Fibroblast of skin of back (primary cell): Measurements from ENCODE around the gene KDM4C.
"Not testable (repeated sequence)": the region's sequence is repeated elsewhere in the genome, so short reads cannot be mapped to it uniquely, and the experiment has no call there.

Experiments used
- DNase-seq: peaks from one replicate; pipeline ENCODE4 v3.0.0-alpha.2; 2013

KDM4C gene

DNA sequence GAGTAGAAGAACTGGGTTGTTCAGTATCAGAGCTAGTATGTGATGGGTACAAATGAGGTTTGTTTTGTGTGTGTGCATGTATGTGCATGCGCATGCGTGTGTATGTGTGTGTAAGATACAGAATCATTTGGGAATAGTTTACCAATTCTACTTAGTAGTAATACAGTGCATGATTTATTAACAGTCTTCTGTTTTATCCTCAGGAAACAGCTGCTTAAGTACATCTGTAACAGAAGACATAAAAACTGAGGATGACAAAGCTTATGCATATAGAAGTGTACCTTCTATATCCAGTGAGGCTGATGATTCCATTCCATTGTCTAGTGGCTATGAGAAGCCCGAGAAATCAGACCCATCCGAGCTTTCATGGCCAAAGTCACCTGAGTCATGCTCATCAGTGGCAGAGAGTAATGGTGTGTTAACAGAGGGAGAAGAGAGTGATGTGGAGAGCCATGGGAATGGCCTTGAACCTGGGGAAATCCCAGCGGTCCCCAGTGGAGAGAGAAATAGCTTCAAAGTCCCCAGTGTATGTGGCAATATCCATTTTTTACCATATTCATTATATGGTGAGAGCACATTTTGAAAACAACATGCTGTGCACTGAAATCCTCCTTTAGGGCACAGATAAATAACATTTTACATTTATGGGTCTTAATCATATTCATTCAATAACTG, 228.5 kb downstream of the KDM4C start:
- DNase-seq: no peak

DNA sequence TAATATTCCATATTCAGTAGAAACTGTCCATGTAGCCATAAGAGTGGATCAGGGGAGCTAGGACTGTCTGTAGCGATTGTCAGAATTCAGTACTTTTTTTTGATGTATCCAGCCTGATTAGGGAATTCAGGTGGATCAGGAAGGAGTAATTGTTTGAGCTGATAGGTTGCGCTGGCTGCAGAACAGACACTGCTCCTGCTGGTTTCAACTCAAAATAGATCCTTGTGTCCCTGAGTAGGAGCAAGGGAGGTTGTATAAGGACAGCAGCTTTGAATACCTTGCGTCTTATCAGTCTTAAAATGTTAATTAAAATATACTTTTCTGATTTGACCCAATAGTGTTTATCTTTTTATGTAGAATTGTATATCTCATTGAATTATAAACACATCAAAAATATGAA, 229.6 kb downstream of the KDM4C start:
- DNase-seq: no peak

DNA sequence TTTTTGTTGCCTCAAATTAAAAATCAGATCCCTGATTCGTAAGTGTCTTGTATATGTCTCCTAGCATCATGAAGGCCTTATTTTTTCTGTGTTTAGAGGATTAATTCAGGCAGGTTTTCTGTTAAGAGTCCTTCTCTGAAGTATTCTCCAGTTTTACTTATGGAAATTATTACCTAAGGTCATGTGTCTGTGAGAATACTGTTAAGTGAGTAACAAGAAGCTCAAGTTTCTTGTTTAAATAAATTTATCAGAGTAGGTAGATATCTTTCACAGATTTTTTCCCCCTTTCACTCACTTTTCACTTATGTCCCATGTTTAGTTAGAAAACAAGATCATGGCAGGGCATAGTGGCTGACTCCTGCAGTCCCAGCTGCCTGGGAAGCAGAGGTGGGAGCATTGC, 233.6 kb downstream of the KDM4C start:
- no peak for DNase-seq

DNA sequence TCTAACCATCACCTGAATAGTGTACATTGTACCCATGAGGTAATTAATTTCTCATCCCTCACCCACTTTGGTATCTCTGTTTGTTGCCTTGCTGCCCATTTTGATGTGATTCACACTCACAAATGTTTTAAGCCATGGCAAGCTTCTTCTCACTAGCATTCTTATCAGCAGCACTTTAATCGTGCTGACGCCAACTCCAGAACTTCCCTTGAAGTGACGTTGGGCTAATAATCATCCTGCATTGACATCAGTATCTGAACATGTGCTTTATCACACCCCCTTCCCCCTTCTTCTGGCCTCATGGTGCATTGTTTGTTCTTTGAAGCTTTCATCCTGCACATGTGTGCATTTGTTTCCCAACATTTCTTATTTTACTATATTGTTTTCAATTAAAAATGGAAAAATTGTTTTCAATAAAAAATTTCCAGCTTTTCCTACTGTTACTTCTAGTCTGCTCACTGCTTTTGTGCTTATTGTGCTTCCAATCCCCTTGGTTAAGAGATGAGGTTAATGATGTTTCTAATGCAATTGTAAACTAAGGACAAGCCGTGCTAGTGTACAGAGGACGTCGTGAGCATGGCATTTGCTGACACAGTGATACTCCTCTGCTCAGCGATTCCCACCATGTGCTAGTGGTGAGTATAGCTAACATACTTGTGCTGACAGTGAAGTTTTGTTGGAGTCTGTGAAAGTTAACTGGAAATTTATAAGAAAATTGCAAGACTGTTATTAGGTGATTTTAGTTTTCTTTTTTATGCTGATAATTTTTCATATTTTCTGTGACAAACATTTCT, 238.5 kb downstream of the KDM4C start:
- no peak for DNase-seq

DNA sequence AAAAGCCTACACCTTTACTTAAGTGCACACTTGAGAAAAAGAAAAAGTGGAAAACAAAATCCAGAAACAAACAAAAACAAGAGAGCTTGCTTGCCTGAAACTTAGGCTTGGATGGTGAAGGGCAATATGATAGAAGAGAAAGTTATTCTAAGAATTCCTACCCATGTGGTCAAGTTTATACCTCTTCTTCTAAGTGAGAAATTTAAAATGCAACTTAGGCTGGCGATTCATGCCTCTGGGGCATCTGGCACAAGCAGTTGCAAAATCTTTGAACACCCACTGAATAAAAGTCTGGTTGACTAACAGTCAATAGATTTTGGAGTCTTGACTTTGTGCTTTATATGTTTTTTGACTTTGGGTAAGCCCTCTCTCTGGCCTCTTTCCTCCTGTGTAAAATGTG, 239.6 kb downstream of the KDM4C start:
- DNase-seq: no peak

DNA sequence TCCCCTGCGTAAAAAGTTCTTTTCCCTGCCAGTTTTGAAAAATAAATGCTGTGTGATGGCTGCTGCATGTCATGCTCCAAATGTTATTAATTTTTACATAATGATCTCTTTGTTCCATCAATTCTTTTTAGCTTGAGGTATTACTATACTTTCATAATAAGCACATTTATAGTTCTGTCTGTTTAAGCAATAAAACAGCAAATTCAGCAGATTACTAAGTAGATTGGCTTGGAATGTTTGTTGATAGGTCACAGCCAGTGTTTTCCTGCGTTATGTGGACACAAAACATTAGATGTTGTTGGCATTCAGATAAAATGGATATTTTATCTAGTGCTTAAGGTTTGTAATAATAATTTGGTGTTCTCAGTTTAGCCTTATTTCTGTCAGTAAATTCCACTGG, 242.0 kb downstream of the KDM4C start:
- no peak for DNase-seq

DNA sequence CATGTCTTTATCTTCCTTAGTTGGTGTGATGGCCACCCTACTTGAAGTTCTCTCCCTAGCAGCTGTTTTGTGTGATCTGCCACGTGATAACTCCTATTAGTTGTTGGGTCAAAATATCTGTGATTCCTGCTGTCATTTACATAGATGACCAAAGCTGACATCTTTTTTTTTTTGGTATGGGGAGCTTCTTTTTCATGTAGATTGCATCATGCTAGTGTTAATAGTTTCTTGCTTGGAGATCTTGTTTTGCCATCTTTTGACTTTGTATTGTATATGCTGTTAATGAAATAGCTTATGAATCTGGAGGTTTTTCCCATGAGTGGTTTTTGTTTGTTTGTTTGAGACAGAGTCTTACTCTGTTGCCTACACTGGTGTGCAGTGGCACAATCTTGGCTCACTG, 243.8 kb downstream of the KDM4C start:
- DNase-seq: no peak

DNA sequence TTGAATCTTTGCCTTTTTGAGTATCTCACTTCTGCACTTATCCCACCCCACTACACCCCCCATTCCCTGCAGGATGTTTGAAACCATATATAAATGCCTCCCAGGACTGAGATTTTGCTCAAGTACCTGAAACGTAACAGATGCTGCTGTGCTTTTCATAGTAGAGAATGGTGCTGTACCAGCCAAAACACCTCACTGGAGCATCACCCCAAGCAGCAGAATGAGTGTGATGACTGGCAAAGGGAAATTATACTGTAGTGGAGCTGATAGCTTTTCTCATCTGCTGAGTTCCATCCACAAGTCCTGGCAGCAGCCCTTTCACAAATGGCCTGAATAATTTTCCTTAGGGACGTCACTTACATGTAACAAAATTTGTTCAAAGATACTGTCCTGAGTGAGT, 246.1 kb downstream of the KDM4C start:
- DNase-seq: no peak

DNA sequence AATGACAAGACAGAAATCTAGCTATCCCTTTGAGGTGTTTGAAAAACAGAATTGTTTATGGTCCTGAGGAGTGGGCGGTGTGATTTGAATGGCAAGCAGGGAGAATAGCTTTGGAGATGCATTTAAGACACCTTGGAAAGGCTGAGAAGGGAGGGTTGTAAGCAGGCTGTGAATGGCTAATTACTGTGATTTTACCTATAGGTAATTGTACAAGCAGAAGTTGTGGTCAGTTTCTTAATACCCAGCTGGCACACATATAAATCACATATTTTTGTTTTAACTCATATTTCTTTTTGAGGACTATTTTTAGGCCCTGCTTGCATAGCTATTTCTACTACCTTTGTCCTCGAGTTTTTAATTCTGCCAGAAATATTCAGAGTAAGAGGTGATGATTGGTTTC, 248.6 kb downstream of the KDM4C start:
- no peak for DNase-seq

DNA sequence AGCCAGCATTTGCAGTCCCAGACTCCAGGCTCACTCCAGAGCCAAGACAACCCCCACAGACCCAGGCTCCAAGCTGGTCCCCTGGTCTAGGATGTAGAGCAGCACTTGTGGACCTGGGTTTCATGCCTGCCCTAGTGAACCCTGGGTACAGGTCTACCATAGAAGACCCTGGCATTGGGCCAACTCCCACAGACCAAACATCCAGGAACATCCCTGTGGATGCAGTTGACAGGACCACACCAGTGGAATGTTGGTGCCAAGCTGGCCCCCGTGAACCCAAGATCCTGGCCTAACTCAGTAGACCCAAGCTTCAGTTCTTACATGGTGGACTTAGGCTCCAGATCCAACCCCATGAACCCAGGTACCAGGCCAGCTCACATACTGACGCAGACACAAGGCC, 250.6 kb downstream of the KDM4C start:
- DNase-seq: no peak

DNA sequence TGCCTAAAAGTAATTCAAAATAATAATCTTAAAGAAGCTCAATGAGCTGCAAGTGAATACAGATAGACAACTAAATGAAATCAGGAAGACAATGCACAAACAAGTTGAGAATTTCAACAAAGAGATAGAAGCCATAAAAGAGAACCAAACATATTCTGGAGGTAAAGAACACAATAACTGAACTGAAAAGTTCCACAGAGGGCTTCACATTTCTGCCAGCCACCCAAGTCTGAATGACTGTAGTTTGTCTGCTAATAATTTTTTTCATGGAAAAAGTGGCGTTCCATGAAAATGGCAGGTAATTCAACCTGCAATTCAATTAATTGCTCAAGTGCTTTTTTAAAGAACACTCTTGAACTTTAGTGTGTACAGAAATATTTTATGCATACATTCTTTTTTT, 251.3 kb downstream of the KDM4C start:
- no peak for DNase-seq

DNA sequence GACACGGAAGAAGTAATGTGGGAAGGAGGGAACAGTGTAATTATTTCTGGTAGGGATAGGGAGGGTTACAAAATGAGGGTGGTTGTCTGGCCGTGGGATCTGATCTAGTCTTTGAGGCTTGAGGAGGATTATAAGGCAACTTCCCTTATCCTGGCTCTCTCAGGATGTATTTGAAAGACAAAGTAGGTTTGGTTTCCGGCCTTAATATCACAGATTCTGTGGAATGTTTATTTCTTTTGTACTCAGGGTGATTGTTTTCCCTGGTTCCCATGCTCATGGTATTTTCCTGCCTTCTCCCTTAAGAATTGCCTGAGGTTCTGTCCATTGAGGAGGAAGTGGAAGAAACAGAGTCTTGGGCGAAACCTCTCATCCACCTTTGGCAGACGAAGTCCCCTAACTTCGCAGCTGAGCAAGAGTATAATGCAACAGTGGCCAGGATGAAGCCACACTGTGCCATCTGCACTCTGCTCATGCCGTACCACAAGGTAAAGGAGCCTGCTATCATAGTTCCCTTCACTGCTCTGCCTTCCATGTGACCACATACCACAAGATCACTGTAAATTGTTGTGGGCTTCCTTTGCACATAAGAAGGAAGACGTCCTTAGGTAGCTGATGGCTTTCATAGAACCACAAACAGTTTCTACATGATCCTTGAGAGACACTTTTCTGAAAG, 253.8 kb downstream of the KDM4C start:
- no peak for DNase-seq

DNA sequence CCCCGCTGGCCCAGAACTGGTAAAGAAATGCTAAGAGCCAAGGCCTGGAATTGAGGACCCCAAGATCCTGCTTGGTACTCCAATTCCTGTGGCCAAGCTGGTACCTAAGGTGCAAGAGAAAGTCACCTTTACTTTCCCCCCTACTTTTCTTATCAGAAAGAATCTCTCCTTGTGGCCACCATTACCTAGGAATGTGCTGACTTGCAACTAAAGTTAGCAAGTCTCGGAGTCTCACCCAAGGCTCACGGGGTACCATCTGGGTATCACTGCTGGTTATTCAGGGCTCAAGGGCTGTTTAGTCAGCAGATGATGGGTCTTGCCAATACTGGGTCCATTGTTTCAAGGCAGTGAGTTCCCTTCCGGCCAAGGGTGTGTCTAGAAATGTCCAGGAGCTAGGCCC, 270.2 kb downstream of the KDM4C start:
- no peak for DNase-seq

DNA sequence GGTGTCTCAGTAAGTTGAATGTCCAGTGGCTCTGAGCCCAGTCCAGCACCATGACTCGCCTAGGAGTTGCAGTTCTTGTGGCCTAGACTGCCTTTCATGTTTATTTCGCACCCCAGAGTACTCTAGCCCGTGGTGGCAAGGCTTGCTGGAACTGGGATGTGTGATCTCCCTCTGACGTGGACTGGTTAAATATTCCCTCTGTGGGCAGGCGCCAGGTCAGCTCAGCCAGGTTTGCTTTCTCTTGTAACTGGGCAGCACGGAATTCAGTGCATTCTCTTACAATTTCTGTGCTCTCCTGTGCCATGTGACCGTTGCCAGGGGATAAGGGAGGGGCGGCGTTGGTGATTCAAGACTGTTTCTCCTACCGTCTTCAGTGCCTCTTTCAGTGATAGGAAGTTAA, 270.8 kb downstream of the KDM4C start:
- no peak for DNase-seq

DNA sequence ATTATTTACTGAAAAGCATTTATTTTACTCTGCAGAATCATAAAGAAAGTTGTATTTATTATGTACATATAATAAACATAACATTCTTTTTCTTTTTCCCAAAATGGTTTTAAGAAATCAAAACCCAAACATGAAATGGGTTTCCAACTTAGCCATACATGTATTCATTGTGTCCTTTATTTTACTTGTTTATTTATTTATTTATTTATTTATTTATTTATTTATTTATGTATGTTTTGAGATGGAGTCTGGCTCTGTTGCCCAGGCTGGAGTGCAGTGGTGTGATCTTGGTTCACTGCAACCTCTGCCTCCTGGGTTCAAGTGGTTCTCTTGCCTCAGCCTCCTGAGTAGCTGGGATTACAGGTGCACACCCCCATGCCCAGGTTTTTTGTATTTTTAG, 273.2 kb downstream of the KDM4C start:
- not testable (repeated sequence) for DNase-seq

DNA sequence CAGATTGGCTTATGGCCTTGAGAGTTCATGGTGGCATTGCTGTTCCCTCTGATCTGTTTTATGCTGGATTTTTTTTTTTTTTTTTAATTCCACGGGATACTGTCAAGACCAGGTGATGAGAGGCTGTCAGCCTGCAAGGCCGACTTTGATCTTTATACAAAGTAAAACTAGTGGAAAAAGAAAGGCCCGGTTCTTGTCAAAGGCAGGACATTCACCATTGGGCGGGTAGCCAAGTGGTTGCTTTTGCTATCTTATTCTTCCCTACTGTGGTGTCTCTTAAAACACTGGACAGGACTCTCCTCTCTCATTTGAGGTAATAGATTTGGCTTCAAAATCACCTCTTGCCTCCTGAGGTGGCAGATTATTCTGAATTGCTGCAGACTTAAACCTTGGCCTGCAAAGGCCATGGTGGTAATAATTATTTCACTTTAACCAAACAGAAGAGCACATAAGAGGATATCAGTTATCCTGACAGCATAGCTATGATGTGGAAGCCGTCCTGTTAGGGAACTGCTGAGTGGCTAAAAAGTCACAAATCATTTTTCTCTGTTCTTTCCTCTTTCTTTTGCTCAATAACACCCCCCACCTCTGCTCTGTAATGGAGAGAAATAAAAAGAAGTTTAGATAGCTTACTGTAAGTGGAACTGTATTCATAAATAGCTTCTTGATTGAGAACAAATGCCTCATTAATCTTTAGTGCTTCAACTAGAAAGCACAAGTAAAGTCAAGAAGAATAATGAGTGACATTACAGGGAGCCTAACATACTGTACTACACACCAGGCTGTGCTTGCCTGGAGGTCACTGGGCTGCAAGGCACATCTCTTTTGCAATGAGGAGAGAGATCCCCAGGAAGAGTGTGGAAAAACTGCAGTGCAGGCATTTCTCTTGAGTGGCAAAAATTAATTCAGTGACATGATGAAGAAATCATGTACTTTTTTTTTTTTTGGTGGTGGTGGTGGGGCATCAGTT, 275.6 kb downstream of the KDM4C start:
- no peak for DNase-seq

DNA sequence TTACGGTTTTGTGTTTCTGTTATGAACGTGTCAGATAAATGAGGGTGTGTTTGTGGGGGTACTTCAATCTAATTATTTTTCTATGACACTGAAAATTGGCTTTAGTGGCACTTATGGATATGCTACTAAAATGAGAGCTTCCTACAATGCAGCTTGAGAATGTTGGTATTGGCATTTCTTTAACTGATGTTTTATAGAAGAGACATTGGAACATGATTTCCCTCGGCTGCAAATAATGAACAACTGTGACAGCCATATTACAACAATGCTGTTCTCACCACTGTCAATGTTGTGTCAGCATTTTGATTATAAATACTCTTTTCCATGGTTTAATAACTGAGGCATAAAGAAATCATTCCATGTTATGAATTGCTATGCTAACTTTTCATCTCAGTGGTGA, 279.4 kb downstream of the KDM4C start:
- no peak for DNase-seq

DNA sequence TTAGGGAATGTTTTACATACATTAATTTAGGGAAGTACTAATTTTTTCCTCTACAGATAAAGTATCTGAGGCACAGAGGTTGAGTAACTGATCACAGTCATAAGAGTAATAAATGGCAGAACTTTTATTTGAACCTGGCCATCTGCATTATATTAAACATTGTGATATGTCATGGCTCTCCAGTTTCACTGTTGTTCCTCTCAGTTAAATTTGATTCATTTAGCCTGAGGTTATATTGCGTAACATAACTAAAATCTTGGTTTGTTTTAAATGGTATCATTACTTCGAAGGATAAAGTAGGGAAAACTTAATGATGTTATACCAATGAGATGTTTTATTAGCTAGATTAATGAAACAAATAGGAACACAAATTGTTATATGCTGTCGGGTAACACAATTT, 284.4 kb downstream of the KDM4C start:
- no peak for DNase-seq

DNA sequence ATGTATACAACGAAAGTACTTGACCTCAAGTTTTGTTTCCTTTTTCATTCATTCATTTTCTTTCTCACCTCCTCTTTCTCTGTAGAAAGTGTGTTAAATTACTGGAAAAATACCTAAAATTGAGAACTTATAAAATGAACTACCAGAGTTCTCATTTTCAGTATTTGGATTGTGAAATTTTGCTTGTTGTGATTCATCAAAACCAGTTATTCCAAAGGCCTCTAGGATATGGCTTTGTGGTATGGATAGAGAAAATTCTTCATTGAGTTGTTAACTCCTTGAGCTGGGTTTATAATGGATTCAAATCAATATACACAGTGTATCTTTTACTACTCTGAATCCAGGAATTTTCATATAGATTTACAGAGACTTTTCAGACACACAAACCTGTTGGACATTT, 287.6 kb downstream of the KDM4C start:
- DNase-seq: no peak

DNA sequence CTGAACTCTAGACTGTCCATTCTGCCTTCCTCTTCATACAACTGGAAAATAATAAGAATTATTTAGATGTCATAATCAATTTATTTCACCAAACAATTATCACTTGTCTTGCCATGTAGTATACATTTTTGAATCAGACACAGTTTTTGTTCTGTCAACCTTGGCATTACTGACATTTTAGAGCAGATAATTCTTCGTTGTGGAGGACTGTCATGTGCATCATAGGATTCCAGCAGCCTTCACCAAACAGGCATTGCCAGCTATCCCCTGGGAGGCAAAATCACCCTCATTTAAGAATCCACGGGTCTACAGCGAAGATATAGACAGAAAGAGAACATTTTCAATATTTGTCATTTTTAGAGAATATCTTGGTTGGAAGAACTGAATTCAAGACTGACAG, 293.9 kb downstream of the KDM4C start:
- no peak for DNase-seq

DNA sequence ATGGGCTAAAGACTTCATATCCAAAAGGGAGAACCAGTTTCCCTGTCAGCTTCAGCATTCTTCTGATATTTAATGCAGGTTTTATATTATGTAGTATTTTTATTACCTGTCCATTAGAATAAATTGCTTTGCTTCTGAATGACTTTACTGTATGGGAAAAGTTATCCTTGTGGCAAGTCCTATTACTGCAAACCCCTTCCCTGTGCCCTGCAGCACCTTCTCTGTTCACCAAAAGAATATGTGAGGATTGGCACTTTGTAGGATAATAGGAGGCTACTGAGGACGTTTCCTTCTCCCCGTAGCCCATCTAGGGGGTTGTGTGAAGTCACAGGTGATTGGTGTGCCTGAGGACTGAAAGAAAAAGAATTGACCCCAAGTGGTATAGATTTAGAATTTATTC, 296.1 kb downstream of the KDM4C start:
- no peak for DNase-seq

DNA sequence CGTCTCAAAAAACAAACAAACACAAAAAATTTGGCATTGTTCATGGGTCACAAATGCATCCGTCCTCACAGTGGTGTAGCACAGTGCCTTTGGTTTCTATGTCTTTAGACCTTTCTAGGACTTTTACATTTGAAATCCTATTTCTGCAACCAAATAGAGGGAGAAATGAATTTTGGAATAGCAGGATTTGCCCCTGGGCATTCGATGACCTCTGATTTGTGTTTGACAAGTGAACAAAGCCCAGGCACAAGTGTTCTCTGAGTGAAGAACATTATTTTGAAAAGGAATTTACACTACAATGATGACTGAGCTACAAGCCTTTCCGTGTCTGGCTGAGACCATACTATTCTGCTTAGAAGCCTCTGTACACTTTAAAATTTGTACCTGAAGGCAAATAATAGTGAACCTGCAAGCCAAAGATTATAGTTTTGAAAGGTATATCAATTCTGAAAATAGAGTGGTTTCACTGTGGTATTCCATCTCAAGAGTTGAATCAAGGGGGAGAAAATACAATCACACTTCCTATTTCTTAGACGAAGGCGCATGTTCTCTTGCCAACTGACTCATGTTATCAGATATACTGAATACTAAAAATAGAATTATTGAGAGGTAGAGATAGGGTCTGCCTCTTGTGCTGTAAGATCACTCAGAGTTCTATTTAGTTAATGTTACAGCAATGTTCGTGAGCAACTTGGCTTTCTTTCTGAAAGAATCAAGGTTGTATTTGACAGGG, 297.6 kb downstream of the KDM4C start:
- no peak for DNase-seq
